Ascending aorta (tissue), 2 donors: ENCODE measurements around the gene SOX5. TPM values are rescaled to one million over a fixed set of nuclear protein-coding genes. Genes with fewer than 3 reads are reported as not detected.

Source experiments
- DNase-seq, 2 donors: peaks; one replicate each; pipeline ENCODE4 v3.0.0-alpha.2; 2019; ENCODE audit warnings: low spot score in 2 of 2
- H3K27ac ChIP-seq, 2 donors: fragments of 200-600 bp; sonication (generic); one replicate each; pipeline ENCODE4 v1.5.1; 2016 to 2017; ENCODE audit warnings: mild to moderate bottlenecking in 1 of 2
- H3K27me3 ChIP-seq: fragments of 200-600 bp; sonication (generic); one replicate; pipeline ENCODE4 v1.5.1; 2017
- H3K36me3 ChIP-seq, 2 donors: fragments of 200-600 bp; sonication (generic); one replicate each; pipeline ENCODE4 v1.5.1; 2016
- H3K4me1 ChIP-seq, 2 donors: fragments of 200-600 bp; sonication (generic); one replicate each; pipeline ENCODE4 v1.5.1; 2016 to 2017; ENCODE audit warnings: mild to moderate bottlenecking in 1 of 2
- H3K4me3 ChIP-seq, 2 donors: fragments of 200-600 bp; sonication (generic); one replicate each; pipeline ENCODE4 v1.5.1; 2016 to 2017; ENCODE audit warnings: mild to moderate bottlenecking in 1 of 2
- H3K9me3 ChIP-seq, 2 donors: fragments of 200-600 bp; sonication (generic); one replicate each; pipeline ENCODE4 v1.5.1; 2016
- CTCF ChIP-seq, 3 experiments: fragments of 200-600 bp in 2 of 3; fragments of 450-650 bp in 1 of 3; sonication (generic) in 2 of 3; IDR thresholded peaks; one replicate each; pipeline ENCODE4 v1.5.1; 2016 to 2019; ENCODE audit warnings: antibody characterized with exemption in 3 of 3, mild to moderate bottlenecking in 1 of 3, moderate library complexity in 1 of 3
- intact Hi-C: fragments of 100-400 bp; cut with DNase I; formaldehyde crosslinking; loops from one replicate; pipeline ENCODE4 v1.15.1; 2023
- total RNA-seq: library from RNA; depleted of rRNA; stranded (reverse); fragments of >200 nt; gene quantifications from one replicate; pipeline ENCODE4 v1.1.0, GENCODE V29; 2016

SOX5 gene
- total RNA-seq, 1 donor from 2014 or later = 18.2 TPM

- no peak for TF ChIP-seq CTCF (IDR thresholded peaks at IDR 0.05)
- H3K27me3 ChIP-seq = no peaks in the 10 kb centered on the region
- no peak for DNase-seq
- H3K4me3 ChIP-seq = no peak overlapping the region
- intact Hi-C loops = no loop called here
- no peaks in the 10 kb centered on the region for H3K4me1 ChIP-seq
- no peaks in the 10 kb centered on the region for H3K36me3 ChIP-seq
- H3K27ac ChIP-seq = no peak overlapping the region
- H3K9me3 ChIP-seq = no peaks in the 10 kb centered on the region
These were observed 18.3 kb downstream of the SOX5 start for GRCh38 chr12:23931176-23931575.

- H3K27ac ChIP-seq = no peak overlapping the region
- H3K36me3 ChIP-seq = no peaks in the 10 kb centered on the region
- intact Hi-C loops = no loop called here
- TF ChIP-seq CTCF (IDR thresholded peaks at IDR 0.05) = no peak
- H3K4me3 ChIP-seq = no peak overlapping the region
- H3K27me3 ChIP-seq = no peaks in the 10 kb centered on the region
- H3K4me1 ChIP-seq = no peaks in the 10 kb centered on the region
- no peak for DNase-seq
- H3K9me3 ChIP-seq = no peaks in the 10 kb centered on the region
These were observed 18.9 kb downstream of the SOX5 start for GRCh38 chr12:23930599-23930998.

DNA sequence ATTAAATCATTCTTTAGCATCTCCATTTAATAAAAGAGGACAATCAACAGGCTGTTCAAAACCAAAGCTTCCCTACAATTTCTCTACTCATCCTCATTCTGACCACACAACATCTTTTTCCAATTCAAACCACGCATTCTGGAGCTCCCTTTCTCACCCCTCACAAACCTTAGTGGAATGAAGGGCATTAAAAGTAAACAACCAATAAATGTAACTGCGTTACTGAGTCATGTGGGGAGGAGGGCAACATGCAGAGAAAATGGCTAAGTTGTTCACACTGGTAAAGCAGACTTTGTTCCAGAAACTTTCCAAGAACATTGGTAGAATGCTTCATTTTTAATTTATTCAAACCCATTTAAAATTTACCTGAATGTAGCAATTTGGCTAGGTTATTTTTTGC lies 19.6 kb downstream of the SOX5 start:
- Histone ChIP-seq H3K27me3 (no peaks in the 10 kb centered on the region), H3K9me3 (no peaks in the 10 kb centered on the region), H3K4me1 (no peaks in the 10 kb centered on the region), H3K4me3 (no peak overlapping the region), H3K36me3 (no peaks in the 10 kb centered on the region), H3K27ac (no peak overlapping the region)
- DNase-seq = no peak
- intact Hi-C loops = no loop called here
- TF ChIP-seq CTCF (IDR thresholded peaks at IDR 0.05) = no peak

- no peak for DNase-seq
- Histone ChIP-seq H3K36me3 (no peaks in the 10 kb centered on the region), H3K27ac (no peak overlapping the region), H3K27me3 (no peaks in the 10 kb centered on the region), H3K4me3 (no peak overlapping the region), H3K4me1 (no peaks in the 10 kb centered on the region), H3K9me3 (no peaks in the 10 kb centered on the region)
- TF ChIP-seq CTCF (IDR thresholded peaks at IDR 0.05) = no peak
- intact Hi-C loops = no loop called here
These were observed 21.6 kb downstream of the SOX5 start for GRCh38 chr12:23927907-23928306.

DNA sequence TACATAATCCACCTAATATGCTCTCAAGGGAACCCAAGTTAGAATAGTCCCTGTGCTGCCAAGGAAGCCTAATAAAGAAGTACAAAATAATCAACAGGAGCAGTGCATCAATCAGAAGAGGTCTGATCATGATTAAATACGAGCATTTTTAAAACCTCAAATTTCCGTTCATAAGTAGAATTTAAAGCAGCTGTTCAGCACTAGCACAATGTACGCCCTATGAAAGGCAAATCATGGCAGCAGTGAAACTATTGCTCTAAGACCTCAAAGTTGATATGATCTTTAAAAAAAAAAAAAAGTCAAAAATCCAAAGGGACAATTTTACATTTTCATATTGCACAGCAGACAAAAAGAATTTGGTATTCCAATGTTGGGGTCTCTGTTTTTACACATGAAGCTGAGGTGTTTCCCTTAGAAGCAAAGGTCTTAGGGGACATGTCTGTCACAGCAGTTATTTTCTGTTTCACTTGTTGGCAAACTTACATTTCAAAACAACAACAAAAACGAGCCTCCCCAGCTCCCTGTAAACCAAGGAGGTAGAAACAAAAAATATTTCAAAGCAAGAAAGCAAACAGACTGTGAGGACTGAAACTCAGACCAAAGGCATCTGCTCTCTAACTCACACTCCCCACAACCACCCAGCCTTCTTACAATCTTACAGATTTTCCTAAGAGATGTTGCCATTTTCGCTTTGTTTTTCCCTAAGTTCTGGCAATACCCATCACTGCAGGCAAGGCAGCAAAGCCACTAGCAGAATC lies 28.2 kb downstream of the SOX5 start:
- TF ChIP-seq CTCF (IDR thresholded peaks at IDR 0.05) = no peak
- H3K4me1 ChIP-seq = peaks cover 0 to 7% of the 10 kb centered on the region in 2 donors
- intact Hi-C loops = no loop called here
- H3K27me3 ChIP-seq = no peaks in the 10 kb centered on the region
- no peaks in the 10 kb centered on the region for H3K36me3 ChIP-seq
- peak overlapping the region in 1 of 2 donors; percentile 33 for H3K27ac ChIP-seq
- no peak for DNase-seq
- H3K9me3 ChIP-seq = no peaks in the 10 kb centered on the region
- H3K4me3 ChIP-seq = peak overlapping the region in 1 of 2 donors; percentile 34
